ENCODE results near the gene HIGD1C. TPM values are rescaled to one million over a fixed set of nuclear protein-coding genes. Genes with fewer than 3 reads are reported as not detected.
A peak's percentile ranks its signal among the peaks of the same experiment; 100 is the strongest.
"Not testable (repeated sequence)": the region's sequence is repeated elsewhere in the genome, so short reads cannot be mapped to it uniquely, and the experiment has no call there.

HIGD1C gene
- total RNA-seq, 1 donor from 2014 or later = not detected

- ChIA-PET CTCF (interaction anchor here (0.8 to 6.2 kb wide), 5 partner anchors 10 to 160 kb away, joined by 3 to 42 read pairs (median 6); no protein-coding TSS in a partner anchor), POLR2A (interaction anchor here (0.6 to 2.2 kb wide), 21 partner anchors 10 to 812 kb away, joined by 3 to 13 read pairs (median 4); partner anchors contain the start of genes ATF1, DAZAP2, POU6F1 and SLC11A2)
- no peak for TF ChIP-seq CTCF (IDR thresholded peaks at IDR 0.05)
- no peaks in the 10 kb centered on the region for H3K27me3 Mint-ChIP-seq
- H3K4me1 Mint-ChIP-seq = peaks cover 75% of the 10 kb centered on the region
- intact Hi-C loops (cut with micrococcal nuclease) = loop anchor here (1.0 to 10.0 kb wide), 8 partner anchors 32 to 440 kb away; partner anchors contain the start of genes ATF1, BIN2, CSRNP2 and TFCP2
- H3K27ac Mint-ChIP-seq = peak overlapping the region; percentile 98
- ATAC-seq (ENCODE audit: low read depth) (peak; percentile 88), DNase-seq (peak; percentile 49)
- peaks cover 22% of the 10 kb centered on the region for H3K36me3 Mint-ChIP-seq (ENCODE audit: low read depth)
- peak overlapping the region; percentile 97 for H3K4me3 Mint-ChIP-seq
- no peaks in the 10 kb centered on the region for H3K9me3 Mint-ChIP-seq
Measured at GRCh38 chr12:50924439-50925341, 27.7 kb upstream of the HIGD1C start.

- H3K27me3 Mint-ChIP-seq = no peaks in the 10 kb centered on the region
- peak; percentile 32 for DNase-seq
Measured at GRCh38 chr12:50925342-50925651, 27.0 kb upstream of the HIGD1C start.

GRCh38 chr12:50925920-50926319 is 26.4 kb upstream of the HIGD1C start:
- no peaks in the 10 kb centered on the region for H3K27me3 Mint-ChIP-seq
- no peaks in the 10 kb centered on the region for H3K9me3 Mint-ChIP-seq
- no peak for TF ChIP-seq CTCF (IDR thresholded peaks at IDR 0.05)
- peak overlapping the region; percentile 97 for H3K4me3 Mint-ChIP-seq
- no peak for DNase-seq
- intact Hi-C loops (cut with micrococcal nuclease) = loop anchor here (2.0 to 10.0 kb wide), 6 partner anchors 33 to 439 kb away; partner anchors contain the start of genes ATF1, BIN2 and CSRNP2
- ChIA-PET POLR2A (interaction anchor here (1.1 to 2.2 kb wide), 5 partner anchors 10 to 162 kb away, joined by 3 to 13 read pairs (median 4); partner anchors contain the start of gene ATF1), CTCF (interaction anchor here (1.7 to 6.2 kb wide), 2 partner anchors 60 to 100 kb away, joined by 9 to 42 read pairs; no protein-coding TSS in a partner anchor)
- peaks cover 30% of the 10 kb centered on the region for H3K36me3 Mint-ChIP-seq (ENCODE audit: low read depth)
- peaks cover 80% of the 10 kb centered on the region for H3K4me1 Mint-ChIP-seq
- ATAC-seq (ENCODE audit: low read depth) = no peak
- H3K27ac Mint-ChIP-seq = peak overlapping the region; percentile 98

More at GRCh38 chr12:50925342-50925651, 27.0 kb upstream of the HIGD1C start:
- ChIA-PET CTCF (interaction anchor here (1.3 to 6.2 kb wide), 4 partner anchors 61 to 160 kb away, joined by 4 to 42 read pairs (median 8); no protein-coding TSS in a partner anchor), POLR2A (interaction anchor here (0.6 to 2.2 kb wide), 14 partner anchors 11 to 443 kb away, joined by 3 to 13 read pairs (median 4); partner anchors contain the start of genes ATF1, POU6F1 and SLC11A2)
- H3K9me3 Mint-ChIP-seq = no peaks in the 10 kb centered on the region
- peaks cover 26% of the 10 kb centered on the region for H3K36me3 Mint-ChIP-seq (ENCODE audit: low read depth)
- H3K4me1 Mint-ChIP-seq = peaks cover 80% of the 10 kb centered on the region
- intact Hi-C loops (cut with micrococcal nuclease) = loop anchor here (2.0 to 10.0 kb wide), 6 partner anchors 32 to 440 kb away; partner anchors contain the start of genes ATF1, BIN2 and CSRNP2
- TF ChIP-seq CTCF (IDR thresholded peaks at IDR 0.05) = no peak
- H3K4me3 Mint-ChIP-seq = peak overlapping the region; percentile 97
- H3K27ac Mint-ChIP-seq = peak overlapping the region; percentile 98
- peak; percentile 12 for ATAC-seq (ENCODE audit: low read depth)

- POLR2A ChIA-PET = interaction anchor here (1.1 to 1.8 kb wide), 2 partner anchors 60 to 400 kb away, joined by 4 read pairs; no protein-coding TSS in a partner anchor
- CTCF ChIA-PET = interaction anchor here (0.9 to 6.2 kb wide), 2 partner anchors 60 to 161 kb away, joined by 3 to 42 read pairs; no protein-coding TSS in a partner anchor
- H3K4me3 Mint-ChIP-seq = peak overlapping the region; percentile 97
- H3K27ac Mint-ChIP-seq = peak overlapping the region; percentile 98
- intact Hi-C loops (cut with micrococcal nuclease) = loop anchor here (10.0 kb wide), 2 partner anchors 398 to 438 kb away; partner anchors contain the start of gene BIN2
- peaks cover 79% of the 10 kb centered on the region for H3K4me1 Mint-ChIP-seq
- DNase-seq (no peak), ATAC-seq (ENCODE audit: low read depth) (no peak)
- H3K9me3 Mint-ChIP-seq = no peaks in the 10 kb centered on the region
- no peak for TF ChIP-seq CTCF (IDR thresholded peaks at IDR 0.05)
- peaks cover 35% of the 10 kb centered on the region for H3K36me3 Mint-ChIP-seq (ENCODE audit: low read depth)
- no peaks in the 10 kb centered on the region for H3K27me3 Mint-ChIP-seq
Measured at GRCh38 chr12:50926415-50926814, 25.9 kb upstream of the HIGD1C start.

GRCh38 chr12:50926932-50927331 is 25.4 kb upstream of the HIGD1C start:
- H3K4me1 Mint-ChIP-seq = peaks cover 82% of the 10 kb centered on the region
- not testable (repeated sequence) for H3K9me3 Mint-ChIP-seq; ATAC-seq (ENCODE audit: low read depth); DNase-seq; H3K27me3 Mint-ChIP-seq
- intact Hi-C loops (cut with micrococcal nuclease) = loop anchor here (10.0 kb wide), 2 partner anchors 398 to 438 kb away; partner anchors contain the start of gene BIN2
- H3K27ac Mint-ChIP-seq = peak overlapping the region; percentile 98
- ChIA-PET POLR2A (interaction anchor here (1.1 kb wide), 1 partner anchor 400 kb away, joined by 4 read pairs; no protein-coding TSS in a partner anchor), CTCF (interaction anchor here (0.9 to 6.2 kb wide), 2 partner anchors 59 to 162 kb away, joined by 3 to 42 read pairs; no protein-coding TSS in a partner anchor)
- peaks cover 39% of the 10 kb centered on the region for H3K36me3 Mint-ChIP-seq (ENCODE audit: low read depth)
- H3K4me3 Mint-ChIP-seq = peak overlapping the region; percentile 97

Data from activated B cell treated with CpG ODN at 0.5 μM for 24 hours (primary cell).